ENCODE results near the gene CTCF.
"Not testable (repeated sequence)": the region's sequence is repeated elsewhere in the genome, so short reads cannot be mapped to it uniquely, and the experiment has no call there.

The CTCF gene, protein sequence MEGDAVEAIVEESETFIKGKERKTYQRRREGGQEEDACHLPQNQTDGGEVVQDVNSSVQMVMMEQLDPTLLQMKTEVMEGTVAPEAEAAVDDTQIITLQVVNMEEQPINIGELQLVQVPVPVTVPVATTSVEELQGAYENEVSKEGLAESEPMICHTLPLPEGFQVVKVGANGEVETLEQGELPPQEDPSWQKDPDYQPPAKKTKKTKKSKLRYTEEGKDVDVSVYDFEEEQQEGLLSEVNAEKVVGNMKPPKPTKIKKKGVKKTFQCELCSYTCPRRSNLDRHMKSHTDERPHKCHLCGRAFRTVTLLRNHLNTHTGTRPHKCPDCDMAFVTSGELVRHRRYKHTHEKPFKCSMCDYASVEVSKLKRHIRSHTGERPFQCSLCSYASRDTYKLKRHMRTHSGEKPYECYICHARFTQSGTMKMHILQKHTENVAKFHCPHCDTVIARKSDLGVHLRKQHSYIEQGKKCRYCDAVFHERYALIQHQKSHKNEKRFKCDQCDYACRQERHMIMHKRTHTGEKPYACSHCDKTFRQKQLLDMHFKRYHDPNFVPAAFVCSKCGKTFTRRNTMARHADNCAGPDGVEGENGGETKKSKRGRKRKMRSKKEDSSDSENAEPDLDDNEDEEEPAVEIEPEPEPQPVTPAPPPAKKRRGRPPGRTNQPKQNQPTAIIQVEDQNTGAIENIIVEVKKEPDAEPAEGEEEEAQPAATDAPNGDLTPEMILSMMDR

DNA sequence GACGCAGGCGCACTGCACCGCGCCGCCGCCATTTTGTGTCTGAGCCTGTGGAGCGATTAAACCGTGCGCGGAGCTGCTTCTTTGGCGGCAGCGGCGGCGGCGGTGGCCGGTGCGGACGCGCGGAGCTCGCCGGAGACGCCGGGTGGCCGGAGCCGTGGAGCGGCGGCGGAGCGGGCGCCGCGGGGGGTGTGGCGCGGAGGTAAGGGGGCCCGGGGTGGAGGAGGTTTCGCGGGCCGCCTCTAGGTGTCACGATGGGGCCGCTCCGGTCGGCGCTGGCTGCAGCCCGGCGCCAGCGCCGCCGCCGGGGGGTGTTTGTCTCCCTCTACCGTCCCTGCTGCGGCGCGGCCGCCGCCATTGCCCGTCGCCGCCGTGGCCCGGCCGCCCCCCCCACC, at the start of gene CTCF:
TSS of gene CTCF (plus strand) at position 1 of the 392 bp plus-strand sequence. CDS start 48,307 bp downstream, outside the sequence.
- peak; percentile 86 for DNase-seq (ENCODE audit: low spot score)

DNA sequence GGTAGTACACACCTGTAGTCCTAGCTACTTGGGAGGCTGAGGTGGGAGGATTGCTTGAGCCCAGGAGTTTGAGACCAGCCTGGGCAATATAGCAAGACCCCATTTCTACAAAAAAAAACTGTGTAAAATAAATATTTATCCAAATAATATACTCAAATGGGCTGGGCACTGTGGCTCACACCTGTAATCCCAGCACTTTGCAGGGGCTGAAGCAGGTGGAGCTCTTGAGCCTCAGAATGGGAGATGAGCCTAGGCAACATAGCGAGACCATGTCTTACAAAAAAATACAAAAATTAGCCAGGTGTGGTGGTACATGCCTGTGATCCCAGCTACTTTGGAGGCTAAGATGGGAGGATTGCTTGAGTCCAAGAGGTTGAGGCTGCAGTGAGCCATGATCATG, 48.4 kb upstream of the CTCF start:
- DNase-seq (ENCODE audit: low spot score): not testable (repeated sequence)

DNA sequence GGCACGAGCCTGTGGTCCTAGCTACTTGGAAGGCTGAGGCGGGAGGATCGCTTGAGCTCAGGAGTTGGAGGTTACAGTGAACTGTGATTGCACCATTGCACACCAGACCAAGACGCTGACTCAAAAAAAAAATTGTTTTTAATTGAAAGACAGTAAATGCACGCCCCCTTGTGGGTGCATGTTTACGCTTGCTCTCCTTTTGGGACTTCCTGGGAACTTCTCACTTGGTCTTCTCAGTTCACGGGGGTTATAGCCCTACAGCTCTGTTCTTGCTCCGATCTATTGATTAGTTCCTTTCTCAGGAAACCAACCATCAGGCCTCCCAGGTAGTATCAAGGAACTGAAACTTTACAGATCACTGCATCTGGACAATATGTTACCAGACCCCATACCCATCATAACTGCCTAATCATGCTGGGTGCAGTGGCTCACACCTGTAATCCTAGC, 47.9 kb upstream of the CTCF start:
- DNase-seq (ENCODE audit: low spot score): no peak

DNA sequence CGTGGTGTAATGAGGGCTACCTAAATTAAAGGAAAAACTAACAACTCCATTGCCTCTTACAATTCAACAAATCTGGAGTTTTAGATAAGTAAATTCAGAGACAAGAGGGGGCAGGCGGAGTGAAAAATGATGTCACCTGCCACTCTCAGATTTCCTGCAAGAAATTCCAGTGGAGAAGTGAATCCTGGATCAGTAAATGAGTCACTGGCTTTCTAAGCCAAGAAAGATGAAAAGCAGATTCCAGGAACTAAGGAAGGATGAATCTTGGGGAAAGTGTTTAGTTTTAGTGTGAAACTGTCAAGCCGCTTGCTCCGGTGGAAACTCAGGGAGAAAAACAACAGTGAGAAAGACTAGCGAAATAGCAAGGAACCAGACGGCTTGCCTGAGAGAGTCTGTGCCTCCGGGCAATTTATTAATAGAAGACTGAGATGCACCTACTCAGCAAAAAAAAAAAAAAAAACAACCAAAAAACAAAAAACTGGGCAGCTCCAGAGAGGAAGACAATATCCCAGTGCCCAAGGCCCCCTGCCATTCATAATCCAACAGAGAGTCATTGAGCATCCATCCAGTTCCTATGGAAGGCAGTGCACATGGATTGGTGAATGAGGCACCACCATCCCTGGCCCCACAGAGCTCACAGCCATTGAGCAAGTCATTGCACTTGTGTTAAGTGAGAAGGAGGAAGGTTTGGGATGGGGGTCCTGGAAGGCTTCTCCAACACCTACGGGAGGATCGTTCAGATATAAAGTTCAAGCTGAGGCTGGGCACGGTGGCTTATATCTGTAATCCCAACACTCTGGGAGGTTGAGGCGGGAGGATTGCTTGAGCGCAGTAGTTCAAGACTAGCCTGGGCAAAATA, 45.8 kb upstream of the CTCF start:
- no peak for DNase-seq (ENCODE audit: low spot score)

DNA sequence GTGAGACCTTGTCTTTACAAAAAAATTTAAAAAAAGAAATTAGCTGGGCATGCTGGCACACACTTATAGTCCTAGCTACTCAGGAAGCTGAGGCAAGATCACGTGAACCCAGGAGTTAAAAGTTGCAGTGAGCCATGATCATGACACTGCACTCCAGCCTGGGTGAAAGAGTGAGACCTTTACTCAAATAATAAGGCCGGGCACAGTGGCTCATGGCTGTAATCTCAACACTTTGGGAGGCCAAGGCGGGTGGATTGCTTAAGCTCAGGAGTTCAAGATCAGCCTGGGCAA, 45.2 kb upstream of the CTCF start:
- DNase-seq (ENCODE audit: low spot score): no peak

DNA sequence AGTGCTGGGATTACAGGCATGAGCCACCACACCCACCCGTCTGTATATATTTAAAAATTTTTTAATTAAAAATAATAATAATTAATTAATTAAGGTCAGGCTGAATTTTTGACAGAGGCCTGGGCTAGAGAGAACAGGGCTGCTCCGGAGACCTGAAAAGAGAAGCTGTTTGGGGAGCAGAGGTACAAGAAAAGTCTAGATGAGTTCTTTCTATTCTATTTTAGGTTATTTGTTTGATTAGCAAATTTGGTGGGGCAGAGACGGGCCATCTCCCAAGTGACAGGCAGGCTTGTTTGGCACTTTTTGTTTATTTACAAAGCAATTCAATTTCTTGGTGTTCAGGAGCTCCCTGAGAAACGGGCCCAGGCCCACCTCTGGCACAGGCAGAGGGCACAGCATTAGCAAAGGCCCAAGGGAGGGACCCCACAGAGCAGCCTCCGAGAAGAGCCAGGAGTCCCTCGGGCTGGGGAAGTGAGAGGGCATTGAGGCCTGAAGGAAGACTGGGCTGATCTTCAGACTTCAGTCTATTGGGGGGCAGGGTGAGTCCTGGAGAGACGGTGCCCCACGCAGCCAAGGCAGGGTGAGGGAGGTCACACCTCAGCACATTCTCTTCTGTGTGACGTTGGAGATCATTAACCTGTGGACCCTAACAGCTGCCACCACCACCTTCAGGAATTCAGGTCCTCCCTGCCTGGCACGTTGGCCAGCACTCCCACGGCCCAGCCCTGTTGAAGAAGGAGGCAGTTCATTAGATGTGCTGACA, 44.5 kb upstream of the CTCF start:
- DNase-seq (ENCODE audit: low spot score): no peak

DNA sequence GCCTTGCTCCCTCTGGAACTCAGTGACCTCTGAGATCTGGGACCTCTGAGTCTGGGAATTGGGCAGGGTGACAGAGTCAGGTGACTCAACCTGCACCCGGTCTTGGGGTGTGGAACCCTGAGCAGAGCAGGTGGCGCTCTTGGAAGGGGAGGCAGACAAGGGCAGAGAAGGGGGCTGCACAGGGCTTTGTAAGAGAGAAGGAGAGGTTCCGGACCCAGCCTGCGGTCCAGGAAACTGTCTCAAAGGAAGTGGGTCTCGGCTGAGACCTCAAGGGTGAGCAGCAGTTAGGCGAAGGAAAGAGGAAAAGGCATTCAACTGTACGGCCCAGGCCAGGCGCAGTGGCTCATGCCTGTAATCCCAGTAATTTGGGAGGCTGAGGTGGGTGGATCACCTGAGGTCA, 43.6 kb upstream of the CTCF start:
- no peak for DNase-seq (ENCODE audit: low spot score)

DNA sequence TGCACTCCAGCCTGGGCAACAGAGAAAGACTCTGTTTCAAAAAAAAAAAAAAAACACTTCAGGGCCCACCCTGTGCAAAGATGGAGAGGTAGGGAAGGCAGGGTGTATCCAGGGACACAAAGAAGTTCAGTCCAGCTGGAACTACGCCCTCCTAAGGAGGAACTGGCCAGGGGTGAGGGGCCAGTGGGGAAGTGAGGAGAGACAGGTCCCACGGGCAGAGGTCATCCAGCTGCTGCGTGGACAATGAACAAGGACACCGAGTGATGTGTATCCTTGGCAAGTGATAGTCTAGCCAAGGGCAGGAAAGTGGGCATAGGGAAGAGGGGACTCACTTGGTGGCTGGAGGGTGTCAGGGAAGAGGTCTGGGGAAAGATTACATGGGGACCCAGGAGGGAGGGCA, 43.1 kb upstream of the CTCF start:
- no peak for DNase-seq (ENCODE audit: low spot score)

DNA sequence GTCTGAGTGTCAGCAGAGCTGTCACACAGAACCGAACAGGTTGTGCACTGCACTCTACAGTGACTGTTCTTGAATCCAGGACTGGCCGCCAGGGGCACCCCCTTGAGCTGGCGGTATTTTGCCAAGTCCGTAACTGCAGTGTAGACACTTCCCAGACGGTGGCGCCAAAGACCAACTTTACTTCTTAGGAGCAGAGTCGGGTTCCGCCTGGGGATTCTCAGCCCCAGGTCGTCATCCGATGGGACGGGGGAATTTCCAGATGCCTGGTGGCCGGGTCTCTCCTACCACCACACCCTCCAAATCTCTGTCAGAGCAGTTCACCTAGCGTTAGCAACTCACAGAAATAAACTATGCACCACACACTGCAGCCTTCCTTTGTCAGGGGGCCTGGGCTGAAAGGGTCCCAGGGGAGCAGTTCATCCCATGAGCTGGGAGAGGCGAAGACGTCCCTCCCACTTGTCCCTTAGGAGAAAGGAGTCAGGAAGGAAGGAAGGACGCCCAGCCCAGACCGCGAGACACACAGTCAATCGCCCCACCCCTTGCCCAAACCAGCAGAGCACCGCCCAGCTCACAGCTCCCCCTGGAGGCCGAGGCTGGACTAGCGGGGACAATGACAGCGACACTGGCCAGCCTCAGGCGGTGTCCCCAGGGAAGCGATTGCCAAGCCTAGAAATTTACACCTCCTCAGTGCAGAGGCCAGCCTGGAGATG, 41.1 kb upstream of the CTCF start:
- peak; percentile 92 for DNase-seq (ENCODE audit: low spot score)

DNA sequence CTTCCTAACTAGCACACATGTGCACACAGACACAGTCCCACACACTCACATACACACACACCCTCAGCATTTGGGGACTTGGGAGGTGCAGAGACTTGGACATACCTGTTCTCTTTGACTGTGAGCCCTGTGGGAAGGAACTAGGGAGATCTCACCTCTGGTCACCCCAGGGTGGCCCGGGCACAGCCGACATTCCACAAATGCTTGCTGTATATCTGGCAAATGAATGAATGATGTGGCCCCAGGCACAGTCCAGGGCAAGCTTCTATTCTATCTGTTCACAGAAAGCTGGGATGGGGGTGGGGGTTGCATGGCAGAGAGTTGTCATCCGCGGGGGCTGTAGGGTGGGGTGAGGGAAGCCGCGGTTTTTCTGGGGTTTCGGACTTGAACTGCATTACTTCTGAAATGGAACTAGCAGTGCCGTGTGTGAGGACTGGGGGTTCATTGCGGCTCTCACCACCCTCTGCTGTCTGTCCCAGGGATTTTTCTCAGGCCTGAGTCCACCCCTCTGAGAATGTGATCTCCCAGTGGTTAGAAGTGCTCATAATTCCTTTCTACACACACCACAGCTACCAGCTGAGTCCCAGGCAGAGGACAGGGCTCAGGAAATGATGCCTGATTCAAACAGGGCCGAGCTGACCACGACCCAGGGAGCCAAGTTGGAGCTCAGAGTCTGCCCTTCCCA, 37.0 kb upstream of the CTCF start:
- DNase-seq (ENCODE audit: low spot score): no peak

DNA sequence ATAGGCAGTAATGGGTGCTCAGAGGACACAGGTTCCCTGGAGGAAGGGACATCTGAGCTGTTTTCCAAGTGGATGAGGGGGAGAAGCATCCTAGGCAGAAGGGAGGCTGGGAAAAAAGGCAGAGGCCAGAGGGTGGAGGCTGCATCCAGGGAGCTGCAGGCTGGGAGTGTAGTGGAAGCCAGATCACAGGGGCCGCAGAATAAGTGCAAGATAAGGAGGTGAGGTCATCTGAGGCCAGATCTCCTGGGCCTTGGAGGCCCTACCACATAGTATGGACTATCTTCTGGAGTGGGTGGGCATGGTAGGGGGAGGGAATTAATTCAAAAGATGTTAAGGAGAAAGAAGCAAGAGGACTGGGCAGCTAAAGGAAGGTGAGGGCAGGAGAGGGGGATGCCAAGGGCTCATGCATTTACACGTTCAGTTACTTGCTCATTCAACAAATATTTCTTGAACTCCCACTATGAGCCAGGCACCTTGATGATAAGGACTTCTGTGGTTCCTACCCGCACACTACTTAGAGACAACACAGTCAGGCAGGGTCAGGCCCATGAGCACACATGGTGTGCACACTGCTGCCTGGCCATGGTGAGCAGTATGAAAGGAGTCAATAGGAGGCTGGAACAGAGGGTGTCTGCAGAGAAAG, 36.1 kb upstream of the CTCF start:
- DNase-seq (ENCODE audit: low spot score): no peak

DNA sequence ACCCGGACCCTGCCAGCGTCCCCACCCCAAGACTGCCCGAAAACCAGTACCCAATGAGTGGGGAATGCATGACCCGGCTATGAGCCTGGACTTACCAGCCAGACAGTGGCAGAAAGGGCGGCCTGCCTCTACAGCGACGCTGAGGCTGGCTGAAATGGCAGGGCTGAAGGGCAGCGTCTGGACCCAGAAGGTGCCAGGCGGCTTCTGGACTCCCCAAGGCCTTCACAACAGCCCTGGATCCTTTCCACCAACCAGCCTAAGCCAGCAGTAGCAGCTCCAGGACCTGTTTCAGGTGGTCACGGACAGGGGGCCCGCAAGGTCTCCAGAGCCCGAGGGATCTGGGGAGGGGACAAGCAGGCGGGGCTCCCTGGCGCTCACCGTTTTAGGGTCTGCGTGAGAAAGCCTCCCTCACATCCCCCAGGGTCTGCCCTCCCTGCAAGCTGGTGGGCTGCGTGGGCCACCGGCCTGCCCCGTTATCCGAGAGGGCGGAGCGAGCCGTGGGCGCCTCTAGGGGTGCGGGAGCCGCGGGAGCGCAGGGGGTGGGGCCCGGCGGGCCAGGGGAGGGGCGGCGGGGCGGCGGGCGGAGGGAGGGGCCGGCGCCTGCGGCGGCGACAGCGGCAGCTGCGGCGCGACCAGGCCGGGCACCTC, 34.0 kb upstream of the CTCF start, which contains the start of gene RIPOR1:
TSS of gene RIPOR1 (plus strand) at position 608 of the 648 bp plus-strand sequence. CDS start 9,618 bp downstream, outside the sequence.
- DNase-seq (ENCODE audit: low spot score): no peak

DNA sequence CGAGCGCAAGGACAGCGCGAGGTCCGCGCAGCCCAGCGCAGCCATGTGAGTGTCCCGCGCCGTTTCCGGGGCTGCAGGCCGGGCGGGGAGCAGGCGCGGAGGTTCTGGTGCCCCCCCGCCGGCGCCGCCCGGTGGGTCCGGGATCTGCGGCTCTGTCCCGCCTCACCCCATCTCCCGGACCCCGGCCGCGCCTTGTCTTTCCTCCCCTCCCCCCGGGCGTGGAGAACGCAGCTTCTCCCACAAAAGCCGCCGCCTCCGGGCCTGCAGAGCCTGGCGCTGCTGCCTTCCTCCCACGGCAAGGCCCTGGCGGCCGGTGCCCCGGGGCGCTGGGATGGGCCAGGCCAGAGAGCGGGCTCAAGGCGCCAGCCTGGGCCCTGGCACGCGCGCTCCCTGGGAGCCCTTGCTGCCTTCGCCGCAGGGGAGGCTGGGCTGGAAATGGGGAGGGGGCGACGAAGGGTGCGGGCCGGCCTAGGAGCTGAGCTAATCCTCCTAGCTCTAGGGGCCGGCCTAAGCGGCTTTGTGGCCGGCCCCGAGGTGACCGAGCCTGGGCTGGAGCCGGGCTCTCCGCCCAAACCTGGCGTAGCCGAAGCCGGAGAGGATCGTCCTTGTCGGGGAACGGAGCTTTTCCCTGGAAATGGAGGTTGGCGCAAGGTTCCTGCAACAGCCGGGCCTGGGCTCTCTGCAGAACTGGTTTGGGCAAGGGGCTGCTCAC, 33.3 kb upstream of the CTCF start:
- DNase-seq (ENCODE audit: low spot score): no peak

DNA sequence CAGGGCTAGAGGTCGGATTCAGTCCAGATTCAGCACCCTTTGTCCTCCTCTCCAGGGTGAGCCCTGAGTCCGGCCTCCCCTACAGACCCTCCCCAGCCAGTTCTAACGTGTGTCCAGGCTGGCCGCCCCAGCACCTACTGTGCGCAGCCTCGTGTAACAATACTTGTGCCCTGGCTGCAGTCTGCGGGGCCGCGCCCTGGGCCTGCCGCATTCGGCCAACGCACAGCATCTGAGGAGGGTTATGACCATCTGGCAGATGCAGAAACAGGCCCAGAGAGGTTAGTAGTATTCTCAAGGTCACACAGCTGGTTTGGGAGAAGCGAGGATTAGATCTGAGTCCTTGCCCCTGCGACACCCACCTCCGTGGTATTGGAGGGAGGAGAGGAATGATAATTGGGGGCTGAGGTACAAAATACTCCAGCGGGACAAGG, 32.7 kb upstream of the CTCF start:
- no peak for DNase-seq (ENCODE audit: low spot score)

DNA sequence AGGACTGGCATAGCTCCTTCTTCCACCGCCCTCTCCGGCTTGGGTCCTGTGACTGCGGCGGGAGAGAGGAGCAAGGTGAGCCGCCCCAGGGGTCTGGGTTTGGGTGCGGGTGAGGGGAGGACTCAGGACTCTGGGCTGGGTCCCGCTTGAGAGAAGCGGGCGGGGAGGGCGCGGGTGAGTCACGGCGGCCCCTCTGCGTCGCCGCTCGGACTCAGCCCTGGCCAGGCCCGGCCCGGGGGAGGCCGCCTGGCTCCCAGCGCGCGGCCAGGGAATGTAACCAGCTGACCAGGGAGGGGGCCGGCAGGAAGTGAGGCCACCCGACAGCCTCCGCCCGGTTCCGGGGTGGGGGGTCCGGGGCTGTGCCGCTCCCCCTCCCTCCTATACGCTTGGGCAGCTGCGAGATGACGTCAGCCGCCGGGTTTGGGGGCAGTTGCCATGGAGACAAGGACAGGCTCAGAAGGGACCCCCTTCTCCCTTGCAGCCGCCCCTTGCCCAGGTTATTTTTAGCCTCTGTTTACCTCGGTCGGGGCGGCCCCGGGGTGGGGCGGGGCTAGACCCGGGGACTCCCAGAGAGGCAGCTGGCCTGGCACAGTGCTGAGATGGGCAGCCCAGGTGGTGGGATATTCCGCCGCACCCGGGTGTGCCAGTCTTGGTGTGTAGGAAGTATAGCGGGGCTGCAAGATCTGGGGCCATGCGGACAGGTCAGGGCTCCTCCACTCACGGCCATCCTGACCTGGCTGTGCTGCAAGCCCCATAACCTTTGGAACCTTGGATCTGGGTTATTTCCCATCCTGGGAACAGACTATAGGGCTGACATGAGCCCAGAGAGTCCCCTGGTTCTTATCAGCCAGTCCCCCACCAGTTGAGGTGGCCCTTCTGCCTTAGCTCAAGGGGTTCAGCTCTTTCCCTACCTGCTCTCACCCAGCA, 32.0 kb upstream of the CTCF start:
- DNase-seq (ENCODE audit: low spot score): no peak

DNA sequence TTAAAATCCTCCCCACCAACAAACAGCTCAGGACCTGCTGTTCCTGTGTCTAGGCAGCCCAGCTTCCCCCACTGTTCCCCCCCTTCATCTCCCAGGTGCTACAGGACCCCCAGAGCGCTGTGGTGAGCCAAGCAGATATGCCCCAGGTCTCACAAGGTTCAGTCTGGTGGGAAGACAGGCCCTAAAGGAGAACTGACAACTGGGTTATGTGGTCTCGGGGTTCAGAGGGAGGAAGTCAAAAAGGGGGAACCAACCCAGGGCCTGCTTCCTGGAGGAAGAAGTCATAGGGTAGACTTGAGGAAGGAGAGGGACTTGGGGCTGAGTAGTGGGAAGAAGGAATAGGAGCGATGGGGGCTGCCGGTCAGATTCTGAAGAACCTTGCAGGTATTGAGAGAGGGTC, 31.1 kb upstream of the CTCF start:
- DNase-seq (ENCODE audit: low spot score): no peak

DNA sequence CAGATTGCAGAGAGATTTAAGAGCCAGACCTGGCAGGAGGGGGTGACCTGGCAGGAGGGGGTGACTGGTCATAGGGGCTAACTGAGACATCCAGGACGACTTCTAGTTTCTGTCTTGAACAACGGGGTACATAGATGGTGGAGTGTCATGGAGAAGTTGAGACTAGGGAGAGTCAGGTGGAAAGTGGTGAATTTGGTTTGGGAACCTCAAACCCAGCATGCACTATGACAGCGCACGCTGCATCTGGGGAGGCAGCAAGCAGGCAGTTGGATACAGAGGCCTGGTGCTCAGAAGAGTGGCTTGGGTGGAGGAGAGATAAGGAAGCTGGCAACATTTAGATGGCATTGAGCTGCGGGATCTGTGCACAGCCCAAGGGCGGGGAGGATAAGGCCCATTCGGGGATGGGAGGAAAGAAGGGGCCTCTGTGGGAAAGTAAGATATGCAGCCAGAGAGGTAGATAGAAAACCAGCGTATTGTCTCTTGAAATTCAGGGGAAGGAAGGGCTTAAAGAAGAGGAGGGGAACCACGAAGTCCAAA, 29.2 kb upstream of the CTCF start:
- no peak for DNase-seq (ENCODE audit: low spot score)

Data from putamen (tissue), 1 donor.